ENCODE measurements around the gene GLIPR1L1. TPM values are rescaled to one million over a fixed set of nuclear protein-coding genes. Genes with fewer than 3 reads are reported as not detected.

GLIPR1L1 gene
- total and polyA plus RNA-seq, 2 experiments from 2014 or later: 4.4 TPM; not detected in 1

GRCh38 chr12:75329918-75330826 lies 4.3 kb upstream of the GLIPR1L1 start, which contains the start of gene CAPS2:
Gene CAPS2 (minus strand): TSS chr12:75330324. CDS start chr12:75326498, 3,826 bp downstream.
- Mint-ChIP-seq H3K4me1 (peaks cover 18% of the 10 kb centered on the region), H3K36me3 (ENCODE audit: low read depth) (no peaks in the 10 kb centered on the region), H3K9me3 (no peaks in the 10 kb centered on the region; the same call in 2 of the 3 replicates), H3K4me3 (peak within 1 kb of the TSS; percentile 89), H3K27me3 (ENCODE audit: insufficient read depth, low read depth, poor library complexity) (peaks cover 6% of the 10 kb centered on the region), H3K27ac (peak within 1 kb of the TSS; percentile 91)
- Histone ChIP-seq H3K4me1 (ENCODE audit: insufficient read depth) (peaks cover 5% of the 10 kb centered on the region; the same call in 1 of the 2 replicates), H3K36me3 (ENCODE audit: insufficient read depth) (no peaks in the 10 kb centered on the region), H3K4me2 (peak within 1 kb of the TSS; percentile 80), H3K79me2 (replicated peaks; ENCODE audit: insufficient read depth) (no peaks in the 10 kb centered on the region), H3K4me3 (peak within 1 kb of the TSS; percentile 59), H4K20me1 (replicated peaks; ENCODE audit: insufficient read depth) (no peaks in the 10 kb centered on the region), H3K27ac (ENCODE audit: low read depth) (no peak within 1 kb of the TSS), H3K9me2 (ENCODE audit: insufficient read depth) (no peaks in the 10 kb centered on the region), H3K27me3 (ENCODE audit: insufficient read depth) (no peaks in the 10 kb centered on the region), H3F3A (replicated peaks; ENCODE audit: low read depth) (no peaks in the 10 kb centered on the region), H2AFZ (peak within 1 kb of the TSS; percentile 70)
- peak; percentile 83 for ATAC-seq
- TF ChIP-seq POLR2AphosphoS5 (IDR thresholded peaks at IDR 0.05; ENCODE audit: low read depth) (peak; percentile 59), NANOG (IDR thresholded peaks at IDR 0.05; ENCODE audit: borderline replicate concordance) (no peak), ETS1 (IDR thresholded peaks at IDR 0.05) (no peak), EZH2 (IDR thresholded peaks at IDR 0.05; ENCODE audit: low read depth, unreplicated experiment) (no peak), CTCF (conservative IDR thresholded peaks at IDR 0.05; ENCODE audit: low read depth in 2 of 2) (no peak), JUNB (IDR thresholded peaks at IDR 0.05; ENCODE audit: unreplicated experiment) (no peak), CREB1 (CRISPR knock-in tag; IDR thresholded peaks at IDR 0.05; ENCODE audit: low read depth) (peak; percentile 61; the same call in 1 of the 2 replicates), ZNF114 (CRISPR knock-in tag; IDR thresholded peaks at IDR 0.05) (no peak)
- peak; percentile 90 for DNase-seq (ENCODE audit: low spot score)

GRCh38 chr12:75337905-75338304 lies 3.4 kb downstream of the GLIPR1L1 start:
- Mint-ChIP-seq H3K27me3 (ENCODE audit: insufficient read depth, low read depth, poor library complexity) (no peaks in the 10 kb centered on the region), H3K27ac (no peak overlapping the region), H3K36me3 (ENCODE audit: low read depth) (no peaks in the 10 kb centered on the region), H3K4me3 (no peak overlapping the region), H3K9me3 (0 out of 3 replicates have a peak, but pooled peaks cover 3% of the 10 kb centered on the region), H3K4me1 (peaks cover 9% of the 10 kb centered on the region)
- no peaks in the 10 kb centered on the region for H3K27me3 ChIP-seq (ENCODE audit: insufficient read depth)
- no peaks in the 10 kb centered on the region for H3K4me1 ChIP-seq (ENCODE audit: insufficient read depth)
- no peaks in the 10 kb centered on the region for H3K9me2 ChIP-seq (ENCODE audit: insufficient read depth)
- H3K79me2 ChIP-seq (replicated peaks; ENCODE audit: insufficient read depth): no peaks in the 10 kb centered on the region
- no peak overlapping the region for H3K4me3 ChIP-seq
- no peak overlapping the region for H3K4me2 ChIP-seq
- DNase-seq (ENCODE audit: low spot score) (no peak), ATAC-seq (no peak)
- H3F3A ChIP-seq (replicated peaks; ENCODE audit: low read depth): no peaks in the 10 kb centered on the region
- no peak overlapping the region for H2AFZ ChIP-seq
- H3K36me3 ChIP-seq (ENCODE audit: insufficient read depth): no peaks in the 10 kb centered on the region
- no peak overlapping the region for H3K27ac ChIP-seq (ENCODE audit: low read depth)
- H4K20me1 ChIP-seq (replicated peaks; ENCODE audit: insufficient read depth): no peaks in the 10 kb centered on the region
- TF ChIP-seq REST (IDR thresholded peaks at IDR 0.05; ENCODE audit: unreplicated experiment) (no peak), NANOG (IDR thresholded peaks at IDR 0.05; ENCODE audit: borderline replicate concordance) (no peak), JUNB (IDR thresholded peaks at IDR 0.05; ENCODE audit: unreplicated experiment) (no peak), ETS1 (IDR thresholded peaks at IDR 0.05) (no peak)
